VCaP (cell line): ENCODE measurements around the gene COL27A1.

Experiments
- H3K27ac ChIP-seq: fragments of 450-650 bp; 2 replicates; pipeline ENCODE4 v1.5.1; 2017
- TF ChIP-seq, protein P1 (sequence below): fragments of 450-650 bp; conservative IDR thresholded peaks from 2 replicates; pipeline ENCODE4 v1.5.1; 2017; ENCODE audit warnings: mild to moderate bottlenecking, moderate library complexity

COL27A1 gene

DNA sequence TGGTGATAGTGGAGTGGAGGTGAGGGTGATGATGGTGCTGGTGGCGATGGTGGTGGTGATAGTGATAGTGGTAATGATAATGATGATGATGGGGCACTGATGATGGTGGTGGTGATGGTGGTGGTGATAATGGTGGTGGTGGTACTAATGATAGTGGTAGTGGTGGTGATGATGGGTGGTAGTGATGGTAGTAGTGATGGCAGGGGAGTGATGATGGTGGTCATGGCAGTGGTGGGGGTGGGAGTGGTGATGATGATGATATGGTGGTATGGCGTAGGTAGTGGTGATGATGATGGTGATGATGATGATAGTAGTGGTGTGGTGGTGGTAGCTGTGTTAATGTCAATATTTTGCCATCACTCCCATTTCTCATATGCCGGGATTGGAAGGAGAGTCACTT, 123.0 kb downstream of the COL27A1 start:
- H3K27ac ChIP-seq, result no peak overlapping the region

GRCh38 chr9:114278881-114279570, 123.7 kb downstream of the COL27A1 start:
- H3K27ac ChIP-seq, result no peak overlapping the region
- TF ChIP-seq, protein P1, sequence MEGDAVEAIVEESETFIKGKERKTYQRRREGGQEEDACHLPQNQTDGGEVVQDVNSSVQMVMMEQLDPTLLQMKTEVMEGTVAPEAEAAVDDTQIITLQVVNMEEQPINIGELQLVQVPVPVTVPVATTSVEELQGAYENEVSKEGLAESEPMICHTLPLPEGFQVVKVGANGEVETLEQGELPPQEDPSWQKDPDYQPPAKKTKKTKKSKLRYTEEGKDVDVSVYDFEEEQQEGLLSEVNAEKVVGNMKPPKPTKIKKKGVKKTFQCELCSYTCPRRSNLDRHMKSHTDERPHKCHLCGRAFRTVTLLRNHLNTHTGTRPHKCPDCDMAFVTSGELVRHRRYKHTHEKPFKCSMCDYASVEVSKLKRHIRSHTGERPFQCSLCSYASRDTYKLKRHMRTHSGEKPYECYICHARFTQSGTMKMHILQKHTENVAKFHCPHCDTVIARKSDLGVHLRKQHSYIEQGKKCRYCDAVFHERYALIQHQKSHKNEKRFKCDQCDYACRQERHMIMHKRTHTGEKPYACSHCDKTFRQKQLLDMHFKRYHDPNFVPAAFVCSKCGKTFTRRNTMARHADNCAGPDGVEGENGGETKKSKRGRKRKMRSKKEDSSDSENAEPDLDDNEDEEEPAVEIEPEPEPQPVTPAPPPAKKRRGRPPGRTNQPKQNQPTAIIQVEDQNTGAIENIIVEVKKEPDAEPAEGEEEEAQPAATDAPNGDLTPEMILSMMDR, result no peak

More for the DNA sequence above, 123.0 kb downstream of the COL27A1 start:
- TF ChIP-seq, protein P1, result no peak

DNA sequence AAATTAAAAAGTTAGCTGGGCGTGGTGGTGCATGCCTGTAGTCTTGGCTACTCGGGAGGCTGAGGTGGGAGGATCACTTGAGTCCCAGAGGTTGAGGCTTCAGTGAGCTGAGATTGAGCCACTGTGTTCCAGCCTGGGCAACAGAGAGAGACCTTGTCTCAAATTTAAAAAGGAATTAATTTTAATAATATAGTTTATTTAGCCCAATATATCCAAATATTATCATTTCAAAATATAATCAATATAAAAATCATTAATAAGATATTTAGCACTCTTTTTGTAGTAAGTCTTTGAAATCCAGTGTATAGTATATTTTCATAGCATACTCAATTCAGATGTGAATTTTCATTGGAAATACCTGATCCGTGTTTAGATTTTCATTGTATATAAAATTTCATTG, 124.4 kb downstream of the COL27A1 start:
- no peak overlapping the region for H3K27ac ChIP-seq
- TF ChIP-seq, protein P1, result no peak

GRCh38 chr9:114280636-114281472, 125.5 kb downstream of the COL27A1 start:
- TF ChIP-seq, protein P1, result no peak
- no peak overlapping the region for H3K27ac ChIP-seq

DNA sequence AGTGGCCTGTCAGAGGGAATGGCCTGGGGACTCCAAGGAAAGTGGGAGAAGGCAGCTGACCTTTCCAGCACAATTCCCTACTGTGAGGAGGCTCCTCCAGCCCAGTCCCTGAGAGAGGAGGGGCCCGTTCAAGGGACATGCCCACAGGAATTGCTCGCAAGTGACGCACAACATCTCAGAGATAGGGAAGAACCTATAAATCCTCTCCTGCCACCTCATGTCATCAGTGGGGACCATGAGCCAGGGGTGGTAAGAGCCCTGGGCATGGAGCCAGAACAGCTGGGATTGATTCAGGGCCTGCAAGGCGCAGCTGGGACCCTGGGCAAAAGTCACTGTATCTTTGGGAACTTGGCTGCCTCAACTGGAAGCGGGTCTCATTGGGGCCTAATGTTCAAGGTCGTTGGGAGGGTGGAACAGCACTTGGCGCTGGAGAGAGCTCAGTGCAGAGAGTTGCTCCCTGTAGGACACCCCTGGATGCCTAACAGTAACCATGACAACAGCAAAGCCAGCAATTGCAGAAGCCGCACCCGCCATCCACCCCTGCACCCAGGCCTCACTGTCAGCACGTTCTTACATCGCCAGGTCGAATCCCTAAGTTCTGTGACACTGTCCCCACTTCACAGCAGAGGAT, 126.3 kb downstream of the COL27A1 start:
- TF ChIP-seq, protein P1, result no peak
- no peak overlapping the region for H3K27ac ChIP-seq

DNA sequence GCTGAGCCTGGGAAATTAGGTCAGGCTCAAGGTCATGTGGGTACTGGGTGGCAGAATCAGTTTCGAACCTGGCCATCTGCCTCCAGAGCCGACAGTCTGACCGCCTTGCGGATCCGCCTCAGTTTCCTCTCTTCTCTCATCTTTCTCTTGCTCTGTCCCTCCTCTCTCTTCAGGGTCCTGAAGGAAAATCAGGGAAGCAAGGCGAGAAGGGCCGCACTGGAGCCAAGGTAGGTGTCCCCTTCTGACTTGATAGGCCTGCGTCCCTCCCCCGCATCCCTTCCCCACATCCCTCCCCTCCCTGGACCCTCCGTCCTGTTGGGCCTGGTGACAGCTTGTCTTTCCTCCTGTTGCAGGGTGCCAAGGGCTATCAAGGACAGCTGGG, 126.8 kb downstream of the COL27A1 start:
- TF ChIP-seq, protein P1, result no peak
- H3K27ac ChIP-seq, result no peak overlapping the region

- H3K27ac ChIP-seq, result no peak overlapping the region
- TF ChIP-seq, protein P1, result no peak
These were observed 127.2 kb downstream of the COL27A1 start for GRCh38 chr9:114282507-114282906.
